ENCODE data around the gene TRAPPC8. TPM values are rescaled to one million over a fixed set of nuclear protein-coding genes. Genes with fewer than 3 reads are reported as not detected.
"Not testable (repeated sequence)": the region's sequence is repeated elsewhere in the genome, so short reads cannot be mapped to it uniquely, and the experiment has no call there.

Gene TRAPPC8
- total RNA-seq, 4 donors from 2014 or later, result 43.3 to 54.6 (median 50.5) TPM

GRCh38 chr18:31831903-31832302, 111.0 kb downstream of the TRAPPC8 start:
- intact Hi-C loops (cut with DNase I; ENCODE audit: low total_unique reads), result no loop called here

GRCh38 chr18:31830686-31831085, 112.2 kb downstream of the TRAPPC8 start:
- WGBS, 2 donors, result 93 to 98% methylated on average over 3 of the region's 3 CpGs
- DNase-seq (ENCODE audit: low spot score in 2 of 2), result no peak
- TF ChIP-seq POLR2A (IDR thresholded peaks at IDR 0.05) (no peak), CTCF (IDR thresholded peaks at IDR 0.05) (no peak)
- no peak overlapping the region for H3K4me3 ChIP-seq (ENCODE audit: low read depth, poor library complexity, severe bottlenecking)
- intact Hi-C loops (cut with DNase I; ENCODE audit: low total_unique reads), result no loop called here

More at GRCh38 chr18:31831903-31832302, 111.0 kb downstream of the TRAPPC8 start:
- DNase-seq (ENCODE audit: low spot score in 2 of 2), result no peak
- no peak overlapping the region for H3K4me3 ChIP-seq (ENCODE audit: low read depth, poor library complexity, severe bottlenecking)
- TF ChIP-seq POLR2A (IDR thresholded peaks at IDR 0.05), result no peak
- WGBS, 2 donors, result 88 to 91% methylated on average over 1 of the region's 1 CpG

GRCh38 chr18:31828613-31829012, 114.3 kb downstream of the TRAPPC8 start:
- H3K4me3 ChIP-seq (ENCODE audit: low read depth, poor library complexity, severe bottlenecking), result no peak overlapping the region
- no peak for DNase-seq (ENCODE audit: low spot score in 2 of 2)
- intact Hi-C loops (cut with DNase I; ENCODE audit: low total_unique reads), result no loop called here
- WGBS, 2 donors, result 96 to 97% methylated on average over 10 of the region's 10 CpGs
- TF ChIP-seq CTCF (IDR thresholded peaks at IDR 0.05) (no peak), POLR2A (IDR thresholded peaks at IDR 0.05) (no peak)

GRCh38 chr18:31826673-31827325, 116.1 kb downstream of the TRAPPC8 start:
- DNase-seq (ENCODE audit: low spot score in 2 of 2); intact Hi-C loops (cut with DNase I; ENCODE audit: low total_unique reads); H3K4me3 ChIP-seq (ENCODE audit: low read depth, poor library complexity, severe bottlenecking): not testable (repeated sequence)
- WGBS, 2 donors, result 87 to 88% methylated on average over 10 of the region's 10 CpGs

- intact Hi-C loops (cut with DNase I; ENCODE audit: low total_unique reads), result no loop called here
- no peak for DNase-seq (ENCODE audit: low spot score in 2 of 2)
- WGBS, 2 donors, result 46 to 49% methylated on average over 3 of the region's 3 CpGs
- H3K4me3 ChIP-seq (ENCODE audit: low read depth, poor library complexity, severe bottlenecking), result no peak overlapping the region
- TF ChIP-seq CTCF (IDR thresholded peaks at IDR 0.05) (no peak), POLR2A (IDR thresholded peaks at IDR 0.05) (no peak)
Observed at GRCh38 chr18:31825772-31826171, 117.2 kb downstream of the TRAPPC8 start.

- TF ChIP-seq POLR2A (IDR thresholded peaks at IDR 0.05), result no peak
- no peak for TF ChIP-seq CTCF (IDR thresholded peaks at IDR 0.05)
- intact Hi-C loops (cut with DNase I; ENCODE audit: low total_unique reads), result no loop called here
Observed at GRCh38 chr18:31821545-31822171, 121.3 kb downstream of the TRAPPC8 start.

GRCh38 chr18:31819925-31820229, 123.1 kb downstream of the TRAPPC8 start:
- DNase-seq (ENCODE audit: low spot score in 2 of 2), result no peak
- WGBS, 2 donors, result 95 to 100% methylated on average over 1 of the region's 1 CpG
- H3K4me3 ChIP-seq (ENCODE audit: low read depth, poor library complexity, severe bottlenecking), result no peak overlapping the region
- no peak for TF ChIP-seq POLR2A (IDR thresholded peaks at IDR 0.05)
- TF ChIP-seq CTCF (IDR thresholded peaks at IDR 0.05), result no peak
- intact Hi-C loops (cut with DNase I; ENCODE audit: low total_unique reads), result loop anchor here (10.0 kb wide), 1 partner anchor 255 kb away; no protein-coding TSS in a partner anchor

More at GRCh38 chr18:31821545-31822171, 121.3 kb downstream of the TRAPPC8 start:
- no peak for DNase-seq (ENCODE audit: low spot score in 2 of 2)
- no peak overlapping the region for H3K4me3 ChIP-seq (ENCODE audit: low read depth, poor library complexity, severe bottlenecking)
- 20 to 34% methylated on average over 8 of the region's 8 CpGs for WGBS, 2 donors

Data from lower leg skin (tissue), 4 donors.